HG02870 (cell line): ENCODE measurements around the gene L3MBTL4.
"Not testable (repeated sequence)": the region's sequence is repeated elsewhere in the genome, so short reads cannot be mapped to it uniquely, and the experiment has no call there.

Source experiments
- ATAC-seq: cut with Tn5 transposase; IDR thresholded peaks from one replicate; pipeline ENCODE4 v1.9.1; 2021; ENCODE audit warnings: mild to moderate bottlenecking, moderate library complexity; ENCODE audit not compliant: unreplicated experiment

The L3MBTL4 gene

DNA sequence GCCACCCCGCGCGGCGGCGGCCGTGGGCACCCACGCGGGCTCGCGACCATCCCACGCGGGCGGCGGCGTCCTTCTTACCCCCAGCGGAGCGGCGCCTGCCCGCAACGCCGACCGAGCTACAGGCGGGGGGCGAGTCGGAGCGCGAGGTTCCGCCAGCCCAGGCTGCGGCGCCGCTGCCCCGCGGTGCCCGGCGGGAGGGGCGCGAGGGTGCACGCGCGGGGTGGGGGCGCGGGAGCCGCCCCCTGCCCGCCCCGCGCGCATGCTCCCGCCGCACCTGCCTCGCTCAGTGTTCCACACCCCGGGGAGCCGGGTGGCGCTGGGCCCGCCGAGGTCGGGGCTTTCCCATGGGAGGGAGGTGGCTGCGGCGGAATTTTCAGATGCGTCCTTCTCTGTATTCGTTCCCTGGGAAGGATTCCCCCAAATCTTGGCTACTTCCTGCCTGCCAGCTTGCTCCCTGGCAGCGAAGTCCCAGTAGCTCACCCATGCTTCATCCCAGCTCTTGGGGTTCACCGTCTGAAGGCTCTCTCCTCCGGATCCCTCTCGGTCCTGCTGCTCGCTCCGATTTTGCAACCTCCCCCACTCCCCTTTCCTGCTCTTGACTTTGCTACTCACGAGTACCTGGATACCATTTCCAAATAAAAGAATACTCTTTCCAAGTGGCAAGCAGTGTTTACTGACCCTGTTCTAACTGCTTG lies at the start of gene L3MBTL4:
Gene L3MBTL4, minus strand, starts transcription at position 189 of the 695 bp plus-strand sequence. CDS start 103,286 bp downstream, outside the sequence.
- peak; percentile 57 for ATAC-seq

DNA sequence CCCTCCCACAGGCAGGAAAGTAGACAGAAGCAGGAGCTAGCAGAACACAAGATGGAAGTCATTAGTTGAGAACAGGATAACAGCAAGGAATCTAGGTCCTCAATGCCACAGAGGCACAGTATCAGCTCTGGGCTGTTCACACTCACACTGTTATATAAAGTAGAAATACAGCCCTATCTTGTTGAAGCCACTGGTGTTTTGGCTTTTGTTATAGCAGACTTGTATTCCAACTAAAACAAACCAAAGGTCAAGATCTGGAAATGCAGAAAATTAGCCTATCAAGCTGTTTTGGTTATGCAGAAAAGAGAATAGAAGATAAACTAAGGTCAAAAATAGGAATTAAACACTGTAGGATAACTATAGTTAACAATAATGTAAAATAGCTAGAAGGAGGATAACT lies 37.5 kb upstream of the L3MBTL4 start:
- no peak for ATAC-seq

DNA sequence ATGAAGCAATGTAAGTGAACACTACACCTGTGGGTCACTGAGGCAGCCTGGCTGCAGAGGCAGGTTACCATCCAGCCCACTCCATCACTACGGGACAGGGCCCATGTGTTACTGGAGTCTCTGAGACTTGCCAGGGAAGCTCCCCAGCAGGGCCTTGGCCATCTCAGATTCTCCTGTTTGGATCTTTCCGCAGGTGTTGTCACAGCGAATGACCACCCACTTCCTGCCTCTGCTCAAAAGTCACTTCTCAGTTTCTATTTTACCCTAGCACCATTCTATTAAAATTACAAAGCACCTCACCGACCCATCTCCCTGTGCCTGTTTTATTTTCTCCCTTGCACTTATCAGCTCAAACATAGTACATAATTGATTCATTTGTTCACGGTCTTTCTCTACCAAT lies 34.5 kb upstream of the L3MBTL4 start:
- no peak for ATAC-seq

DNA sequence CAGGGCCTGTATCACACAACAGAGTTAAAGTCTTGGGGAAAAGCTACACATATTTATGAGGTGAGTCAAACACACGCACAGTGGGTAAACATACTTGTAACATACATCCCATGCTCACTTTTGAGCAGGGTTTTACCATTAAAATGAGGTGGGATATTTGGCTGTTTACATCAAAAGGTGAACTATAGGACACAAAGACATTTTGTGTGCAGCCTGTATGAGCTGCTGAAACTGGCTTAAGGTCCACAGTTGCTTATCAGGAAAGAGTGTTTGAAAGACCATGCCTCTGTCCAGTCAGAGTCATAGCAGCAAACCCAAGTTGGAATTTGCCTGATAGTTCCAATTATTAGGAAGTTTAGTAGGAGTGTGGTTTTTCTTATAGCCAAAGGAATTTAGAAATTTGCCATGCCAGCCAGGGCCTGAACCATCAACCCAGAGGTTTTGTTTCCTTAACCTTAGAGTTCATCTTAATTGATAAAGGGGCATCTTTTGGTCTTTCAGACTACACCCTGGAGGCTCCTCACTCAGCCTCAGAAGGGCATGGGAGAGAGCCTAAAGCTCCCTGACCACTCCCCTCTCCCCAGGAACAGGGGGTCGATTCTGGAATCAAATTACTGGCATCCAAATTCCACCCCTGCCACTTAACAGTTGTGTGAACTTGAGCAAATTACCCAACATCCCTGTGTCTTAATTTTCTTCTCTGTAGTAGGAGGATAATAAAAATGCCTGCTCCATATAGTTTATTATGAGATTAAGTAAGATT lies 29.9 kb upstream of the L3MBTL4 start:
- ATAC-seq, result no peak

DNA sequence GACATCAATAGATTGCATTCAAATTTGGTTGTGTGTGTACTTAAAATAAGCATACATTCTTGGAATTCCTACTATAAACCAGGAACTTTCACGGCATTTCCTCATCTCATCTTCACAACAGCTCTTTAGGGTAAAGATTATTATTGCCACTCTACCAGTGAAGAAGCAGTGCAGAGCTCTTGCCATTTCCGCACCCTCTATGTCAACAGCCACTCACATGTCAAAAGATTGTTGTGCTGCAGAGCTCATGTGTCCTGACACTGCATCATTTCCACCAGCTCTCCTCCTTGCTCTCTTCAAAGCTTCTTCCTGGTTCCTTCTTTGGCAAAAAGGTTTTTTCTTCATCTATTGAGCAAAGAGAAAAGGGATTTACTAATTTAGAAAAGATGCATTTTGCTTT lies 26.5 kb upstream of the L3MBTL4 start:
- ATAC-seq, result no peak

DNA sequence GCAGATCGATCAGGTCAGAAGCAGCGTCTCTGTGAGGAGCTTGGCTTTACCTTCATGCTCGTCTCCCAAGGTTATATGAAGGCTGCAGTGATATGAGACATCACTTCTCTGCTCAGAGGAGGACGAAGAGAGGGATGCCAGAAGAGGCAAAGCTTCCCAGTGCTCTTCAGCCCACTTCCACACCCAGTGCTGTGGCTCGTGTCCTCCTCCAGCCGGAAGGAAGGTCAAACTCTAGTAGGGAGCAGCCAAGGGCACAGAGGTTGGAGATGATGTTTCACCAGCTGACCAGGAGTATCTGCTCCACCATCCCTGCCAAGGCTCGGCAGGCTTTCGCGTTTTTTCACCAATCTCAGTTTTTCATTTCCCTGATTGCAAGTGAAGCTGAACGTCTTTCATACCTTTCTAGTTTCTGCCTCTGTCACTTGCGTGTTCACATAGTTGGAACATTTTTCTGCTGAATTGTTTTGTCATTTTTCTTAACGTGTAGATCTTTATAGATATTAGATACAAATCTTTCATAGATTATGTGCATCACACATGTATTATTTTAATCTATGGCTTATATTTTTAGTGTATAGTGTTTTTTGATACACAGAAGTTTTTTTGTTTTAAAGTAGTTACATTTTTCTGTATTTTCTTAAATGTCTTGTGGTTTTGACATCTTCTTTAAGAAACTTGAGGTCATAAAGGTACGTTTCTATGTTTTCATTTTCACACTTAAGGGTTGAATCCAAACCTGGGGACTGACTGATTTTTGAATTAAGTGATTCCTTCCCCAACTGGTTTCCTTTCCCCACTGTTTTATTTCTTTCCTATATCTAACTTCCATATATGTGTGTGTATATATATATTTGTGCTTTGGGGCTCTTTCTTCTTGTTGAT lies 23.5 kb upstream of the L3MBTL4 start:
- ATAC-seq, result no peak

DNA sequence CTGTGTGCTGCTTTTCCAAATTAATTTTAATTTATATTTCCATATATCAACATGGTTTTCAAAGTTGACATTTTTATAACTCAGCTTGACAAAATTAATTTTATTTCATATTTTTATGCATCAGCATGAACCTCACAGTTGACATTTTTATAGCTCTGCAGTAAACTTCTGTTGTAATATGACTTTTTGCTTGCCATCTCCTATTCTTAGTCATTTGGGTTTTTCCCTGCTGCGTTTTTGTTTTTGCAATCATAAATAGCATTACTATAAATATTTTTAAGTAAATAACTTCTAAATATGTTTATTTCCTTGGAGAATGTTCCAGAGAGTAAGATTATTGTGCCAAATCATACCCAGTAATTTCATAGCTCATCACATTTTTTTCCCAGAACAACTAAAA lies 21.0 kb upstream of the L3MBTL4 start:
- no peak for ATAC-seq

DNA sequence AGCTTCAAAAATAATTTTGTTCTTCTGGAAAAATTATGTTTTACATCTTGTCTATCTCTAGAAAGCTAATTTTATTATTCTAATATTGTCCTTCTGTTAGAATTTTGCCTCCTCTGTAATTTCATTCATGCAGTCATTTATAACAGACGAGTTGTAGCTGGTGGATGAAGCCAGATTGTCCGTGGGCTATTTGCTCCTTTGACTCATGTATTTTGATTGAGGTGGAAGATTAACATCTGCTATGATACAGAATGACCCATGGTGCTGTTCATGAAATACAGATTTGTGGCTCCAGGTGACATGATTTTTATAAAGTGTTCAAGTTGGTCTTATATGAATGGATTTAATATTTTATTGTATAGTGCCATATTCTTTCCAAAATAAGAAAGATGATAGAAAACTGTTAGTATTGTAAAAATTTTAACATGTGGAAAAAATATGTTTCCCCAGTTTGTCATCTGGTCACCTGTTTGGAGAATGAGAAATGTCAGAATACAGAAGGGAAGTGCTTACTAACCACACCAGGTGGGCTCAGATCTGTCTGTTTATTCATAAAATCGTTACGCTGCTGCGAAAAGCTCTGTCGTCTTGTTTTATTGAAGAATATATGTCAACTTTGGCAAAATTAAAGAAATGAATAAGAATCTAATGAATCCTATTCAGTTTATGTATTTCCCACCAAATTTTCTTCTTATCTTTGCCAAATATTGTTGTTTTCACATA lies 20.4 kb upstream of the L3MBTL4 start:
- no peak for ATAC-seq

DNA sequence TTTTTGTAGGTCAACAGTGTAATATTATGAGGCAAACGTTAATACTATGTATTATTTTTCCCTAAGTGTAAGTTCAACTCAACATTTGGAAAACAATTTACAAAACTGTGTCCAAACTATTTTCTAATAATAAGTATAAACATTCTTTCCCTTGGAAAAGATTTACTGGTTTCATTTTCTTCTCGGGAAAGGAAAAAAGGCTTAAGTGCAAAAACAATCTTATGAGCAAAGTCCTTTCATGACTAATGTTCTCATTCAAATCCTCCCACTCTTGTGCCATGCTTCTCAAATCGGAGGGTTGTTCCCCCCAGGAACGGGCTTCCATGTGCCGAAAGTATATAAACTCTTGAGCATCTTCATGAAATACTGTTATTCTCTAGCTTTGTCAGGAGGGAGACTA lies 19.8 kb upstream of the L3MBTL4 start:
- no peak for ATAC-seq

DNA sequence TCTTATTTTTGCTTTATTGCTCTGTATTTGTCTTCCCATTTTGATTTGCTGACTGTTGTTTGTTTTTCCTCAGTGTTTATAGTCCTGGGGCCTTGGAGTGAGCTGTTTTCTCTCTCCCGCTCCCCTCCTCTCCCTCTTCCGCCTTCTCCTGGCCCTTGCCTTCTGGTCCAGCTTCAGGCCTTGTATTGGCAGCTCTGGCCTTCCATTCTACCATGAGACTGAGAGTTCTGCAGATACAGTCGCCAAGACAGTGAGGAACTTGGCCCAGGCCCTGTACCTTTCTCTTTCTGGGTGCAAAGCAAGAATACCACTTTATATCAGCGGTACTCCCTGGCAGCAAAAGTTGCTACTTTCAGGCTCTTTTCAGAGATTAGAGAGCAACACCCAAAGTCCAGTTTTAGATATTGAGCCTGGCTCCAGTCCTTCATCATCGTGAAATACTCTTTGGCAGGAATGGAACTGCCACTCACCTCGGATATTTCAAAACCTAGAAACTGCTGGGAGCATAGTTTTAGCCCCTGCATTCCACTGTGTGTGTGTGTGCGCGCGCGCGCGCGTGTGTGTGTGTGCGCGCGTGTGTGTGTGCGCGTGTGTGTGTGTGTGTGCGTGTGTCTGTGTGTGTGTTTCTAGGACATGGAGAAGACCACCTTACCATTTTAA lies 17.1 kb upstream of the L3MBTL4 start:
- no peak for ATAC-seq

DNA sequence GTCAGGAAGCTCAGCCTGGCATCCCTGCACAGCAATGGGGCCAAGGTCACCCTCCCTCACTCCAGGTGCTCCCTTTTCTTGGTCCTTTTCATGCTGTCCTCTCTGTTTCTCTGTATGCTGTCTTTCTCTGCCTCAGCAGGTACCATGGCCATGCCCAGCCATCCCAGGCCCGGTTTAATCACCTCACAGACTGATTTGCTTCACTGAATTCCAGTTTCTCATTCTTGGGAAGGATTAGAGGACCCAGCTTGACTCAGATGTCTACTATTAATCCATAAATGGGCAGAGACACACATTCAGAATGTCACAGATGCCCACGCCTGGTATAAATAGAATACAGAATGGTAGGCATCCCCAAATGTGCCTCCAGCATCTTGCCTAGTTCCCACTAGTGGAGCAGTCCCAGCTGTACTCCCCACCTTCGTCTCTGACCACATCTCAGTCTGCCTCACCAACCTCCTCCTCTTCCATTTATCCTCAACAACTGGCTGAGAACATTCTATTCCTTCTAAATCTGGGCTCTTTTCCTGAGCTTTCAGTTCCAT lies 14.2 kb upstream of the L3MBTL4 start:
- ATAC-seq, result no peak

DNA sequence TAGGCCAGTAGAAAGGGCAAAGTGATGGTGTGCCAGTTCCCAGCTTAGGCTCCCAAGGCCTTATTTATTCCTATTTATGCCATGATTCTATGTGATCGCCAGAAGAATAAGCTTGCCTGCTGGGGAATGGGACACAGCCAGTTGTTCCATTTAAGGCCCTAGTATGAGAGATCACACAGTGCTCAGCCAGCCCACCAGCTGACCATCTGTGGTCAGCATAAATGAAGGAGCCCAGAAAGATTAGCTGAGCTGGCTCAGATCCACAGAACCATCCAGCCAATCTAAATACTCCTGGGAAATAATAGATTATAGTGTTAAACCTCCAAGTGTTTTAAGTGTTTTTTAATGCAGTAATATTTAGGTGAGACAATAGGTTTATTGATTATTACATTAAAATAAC lies 12.6 kb upstream of the L3MBTL4 start:
- no peak for ATAC-seq

DNA sequence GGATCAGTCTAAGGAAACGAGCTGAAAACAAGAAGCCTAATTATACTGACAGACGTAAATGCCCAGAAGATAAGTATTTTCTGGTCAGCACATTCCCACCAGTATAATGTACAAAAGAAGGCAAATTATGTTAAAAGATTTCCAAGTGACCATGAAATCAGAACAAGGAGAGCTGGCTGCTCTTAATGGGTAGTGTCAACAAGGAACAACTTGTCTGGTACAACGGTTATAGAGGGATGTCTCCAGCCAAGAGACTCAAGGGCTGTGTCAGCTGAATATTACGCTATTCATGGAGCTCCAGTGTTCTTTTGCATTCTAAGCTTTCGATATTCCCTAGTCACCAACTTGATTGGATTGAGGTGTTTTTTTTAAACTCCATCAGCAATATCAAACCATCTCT lies 8.6 kb upstream of the L3MBTL4 start:
- ATAC-seq, result no peak

DNA sequence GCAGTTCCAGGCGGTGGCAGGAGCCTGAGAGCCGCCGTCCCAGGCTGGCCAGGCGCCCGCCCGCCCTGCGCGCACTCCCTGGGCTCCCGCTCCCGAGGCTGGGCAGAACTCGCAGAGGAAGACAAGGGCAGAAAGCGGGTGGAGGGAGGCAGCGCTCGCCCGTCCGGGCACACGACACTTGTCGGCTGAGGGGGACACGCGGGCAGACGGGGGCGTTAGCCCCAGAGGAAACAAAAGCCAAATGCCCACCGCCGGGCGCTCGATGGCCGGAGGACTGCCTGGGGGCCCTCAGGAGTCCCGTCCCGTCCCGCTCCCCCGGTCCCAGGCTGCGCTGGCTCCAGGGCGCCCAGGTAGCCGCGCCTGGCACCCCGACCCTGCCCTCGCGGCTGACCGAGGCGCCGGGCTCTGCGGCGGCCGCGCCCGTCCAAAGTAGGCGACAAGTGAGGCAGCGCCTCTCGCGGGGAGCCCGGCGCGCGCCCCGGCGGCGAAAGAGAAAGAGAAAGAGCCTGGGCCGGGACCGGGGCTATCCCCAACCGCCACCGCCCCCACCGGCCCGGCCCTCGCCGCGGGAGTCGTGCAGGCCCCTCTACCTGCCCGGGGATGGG lies 491 bp downstream of the L3MBTL4 start:
- ATAC-seq, result peak; percentile 80

DNA sequence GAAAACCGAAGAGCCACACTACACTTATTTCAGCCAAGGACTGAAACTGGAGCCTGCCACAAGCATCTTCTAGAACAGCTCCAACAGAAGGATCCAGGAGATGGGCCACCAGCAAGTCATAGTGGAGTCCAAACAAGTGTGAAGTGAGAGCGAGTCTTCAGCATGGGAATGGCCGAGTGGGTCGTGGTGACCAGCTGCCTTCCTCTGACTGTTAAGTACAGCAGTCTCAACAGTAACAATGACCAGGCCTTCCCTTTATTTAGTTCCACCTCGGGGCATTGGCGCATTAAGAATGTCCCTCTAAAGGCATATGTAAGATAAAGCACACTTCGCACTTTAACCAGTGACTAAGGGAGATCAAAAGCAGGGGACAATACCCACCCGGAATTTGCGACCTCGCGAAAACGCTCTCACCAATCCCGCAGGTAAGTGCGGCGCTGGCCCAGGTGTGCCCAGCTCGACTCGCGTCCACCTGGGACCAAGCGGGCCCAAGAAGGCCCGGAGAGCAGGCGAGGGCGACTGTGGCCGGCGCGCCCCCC lies 1.1 kb downstream of the L3MBTL4 start:
- no peak for ATAC-seq

DNA sequence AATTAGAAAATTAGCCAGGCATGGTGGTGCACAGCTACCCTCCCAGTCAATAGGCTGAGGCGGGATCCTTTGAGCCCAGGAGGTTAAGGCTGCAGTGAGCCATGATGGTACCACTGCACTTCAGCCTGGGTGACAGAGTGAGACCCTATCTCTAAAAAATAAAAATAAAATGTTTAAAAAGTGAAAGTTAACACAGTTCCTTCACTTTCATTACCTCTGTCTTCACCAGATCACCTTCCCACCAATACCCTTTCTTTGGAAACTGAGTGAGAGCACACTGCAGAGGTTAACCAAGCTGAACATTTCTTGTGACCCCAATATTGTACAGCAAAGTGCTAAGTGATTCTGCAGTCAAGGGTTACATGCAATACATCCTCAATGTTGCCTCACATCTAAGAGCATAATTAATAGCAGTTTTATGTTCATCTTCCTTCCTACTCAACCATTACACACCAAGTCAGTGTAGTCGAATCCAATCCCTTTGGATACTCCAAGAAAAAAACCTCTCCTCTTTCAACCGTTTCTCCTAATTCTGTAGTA lies 1.7 kb downstream of the L3MBTL4 start:
- no peak for ATAC-seq

DNA sequence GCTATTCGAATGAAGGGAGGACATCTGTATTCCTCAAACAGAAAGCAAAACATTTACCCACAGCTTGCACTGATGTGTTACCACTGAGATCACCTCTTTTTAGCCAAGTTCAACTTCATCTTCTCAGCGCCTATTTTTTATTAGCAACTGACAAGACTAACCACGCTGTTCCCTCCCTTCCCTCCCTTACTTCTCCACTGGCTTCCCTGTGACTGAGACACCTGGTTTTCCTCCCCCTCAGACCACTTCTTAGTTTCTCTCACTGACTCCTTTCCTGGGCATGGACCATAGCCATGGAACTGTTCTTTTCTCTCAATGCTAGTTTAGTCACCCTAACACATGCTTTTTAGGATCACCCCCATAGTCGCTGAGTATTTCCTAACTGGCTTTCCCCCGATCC lies 3.3 kb downstream of the L3MBTL4 start:
- ATAC-seq, result no peak

DNA sequence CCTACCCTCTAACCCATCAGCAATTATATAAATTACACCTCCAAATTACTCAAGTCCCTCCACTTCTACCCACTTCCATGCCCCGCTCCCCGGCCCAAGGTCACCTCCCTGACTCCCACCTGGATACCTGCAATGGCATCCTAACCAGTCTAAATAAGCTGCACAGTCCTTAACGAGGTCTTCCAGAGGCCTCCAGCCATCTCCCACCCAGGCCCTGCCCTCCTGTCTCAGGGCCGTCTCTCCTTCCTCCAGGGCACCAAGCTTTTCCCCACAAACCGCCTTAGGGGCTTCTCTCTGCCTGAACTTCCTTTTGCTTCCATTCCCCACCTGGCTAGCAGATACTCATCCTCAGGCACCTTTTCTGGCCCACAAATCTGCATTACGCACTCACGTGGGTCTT lies 4.8 kb downstream of the L3MBTL4 start:
- ATAC-seq, result no peak

DNA sequence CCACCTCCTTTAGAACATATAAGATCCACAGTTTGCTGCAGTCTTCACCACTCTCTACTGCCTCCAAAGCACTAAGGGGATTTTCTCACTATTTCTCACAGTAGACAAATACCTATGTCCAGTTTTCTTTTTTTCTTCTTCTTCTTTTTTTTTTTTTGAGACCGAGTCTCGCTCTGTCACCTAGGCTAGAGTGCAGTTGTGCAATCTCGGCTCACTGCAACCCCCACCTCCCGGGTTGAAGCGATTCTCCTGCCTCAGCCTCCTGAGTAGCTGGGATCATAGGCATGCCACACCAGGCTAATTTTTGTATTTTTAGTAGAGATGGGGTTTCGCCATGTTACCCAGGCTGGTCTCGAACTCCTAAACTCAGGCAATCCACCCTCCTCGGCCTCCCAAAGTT lies 6.2 kb downstream of the L3MBTL4 start:
- not testable (repeated sequence) for ATAC-seq
